Measurements from ENCODE around the gene PIGS. TPM values are rescaled to one million over a fixed set of nuclear protein-coding genes. Genes with fewer than 3 reads are reported as not detected.
A peak's percentile ranks its signal among the peaks of the same experiment; 100 is the strongest.

The PIGS gene
- total and polyA plus RNA-seq, 7 donors, result 16.7 to 44.9 (median 31.6) TPM

DNA sequence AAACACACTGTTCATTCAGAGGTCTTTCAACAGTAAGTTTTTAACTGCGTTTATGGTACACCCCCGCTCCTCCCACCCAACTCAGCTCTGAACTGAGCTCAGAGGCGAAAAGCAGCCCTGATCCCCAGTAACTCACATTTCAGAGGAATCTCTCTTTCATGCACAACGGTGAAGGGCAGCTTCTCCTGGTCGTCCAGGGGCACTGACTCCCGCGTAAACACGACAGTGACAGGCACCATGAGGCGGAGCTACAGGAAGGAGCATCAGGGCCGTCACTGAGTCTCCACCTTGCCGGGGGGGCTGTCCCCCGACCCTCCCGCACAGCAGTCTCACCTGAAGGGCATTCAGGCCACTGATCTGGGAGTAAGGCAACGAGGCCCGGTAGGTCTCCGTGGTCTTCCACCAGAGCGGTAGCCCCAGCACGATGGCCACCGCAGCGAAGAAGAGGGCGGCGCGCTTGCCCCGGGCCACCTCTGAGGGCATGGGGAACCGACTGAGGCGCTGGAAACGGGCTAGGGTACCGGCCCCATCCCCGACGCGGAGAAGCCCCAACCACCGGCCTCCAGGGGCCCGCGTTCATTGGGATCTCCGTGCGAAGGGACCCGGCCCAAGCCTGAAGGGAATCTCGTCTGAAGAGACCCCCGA, 486 bp downstream of the PIGS start:
- no peaks in the 10 kb centered on the region for H3K9me3 ChIP-seq
- H3K4me3 ChIP-seq, result peak overlapping the region; percentile 75
- no peaks in the 10 kb centered on the region for H3K27me3 ChIP-seq (ENCODE audit: insufficient read depth in 3 of 3, low read length in 2 of 3)
- H3K27ac ChIP-seq, result peak overlapping the region; percentile 82
- peaks cover 0 to 28% of the 10 kb centered on the region in 2 donors for H3K36me3 ChIP-seq (ENCODE audit: insufficient read depth in 1 of 2, low read depth in 1 of 2)
- peak; percentile 29 to 59 (median 42) for ATAC-seq
- intact Hi-C loops (cut with DNase I), result no loop called here
- WGBS, 3 donors, result 0 to 1% (median 1%) methylated on average over 25 to 39 of the region's 39 CpGs
- DNase-seq, result no peak
- TF ChIP-seq, protein P1, sequence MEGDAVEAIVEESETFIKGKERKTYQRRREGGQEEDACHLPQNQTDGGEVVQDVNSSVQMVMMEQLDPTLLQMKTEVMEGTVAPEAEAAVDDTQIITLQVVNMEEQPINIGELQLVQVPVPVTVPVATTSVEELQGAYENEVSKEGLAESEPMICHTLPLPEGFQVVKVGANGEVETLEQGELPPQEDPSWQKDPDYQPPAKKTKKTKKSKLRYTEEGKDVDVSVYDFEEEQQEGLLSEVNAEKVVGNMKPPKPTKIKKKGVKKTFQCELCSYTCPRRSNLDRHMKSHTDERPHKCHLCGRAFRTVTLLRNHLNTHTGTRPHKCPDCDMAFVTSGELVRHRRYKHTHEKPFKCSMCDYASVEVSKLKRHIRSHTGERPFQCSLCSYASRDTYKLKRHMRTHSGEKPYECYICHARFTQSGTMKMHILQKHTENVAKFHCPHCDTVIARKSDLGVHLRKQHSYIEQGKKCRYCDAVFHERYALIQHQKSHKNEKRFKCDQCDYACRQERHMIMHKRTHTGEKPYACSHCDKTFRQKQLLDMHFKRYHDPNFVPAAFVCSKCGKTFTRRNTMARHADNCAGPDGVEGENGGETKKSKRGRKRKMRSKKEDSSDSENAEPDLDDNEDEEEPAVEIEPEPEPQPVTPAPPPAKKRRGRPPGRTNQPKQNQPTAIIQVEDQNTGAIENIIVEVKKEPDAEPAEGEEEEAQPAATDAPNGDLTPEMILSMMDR (IDR thresholded peaks at IDR 0.05), result no peak
- H3K4me1 ChIP-seq, result peaks cover 18% of the 10 kb centered on the region

DNA sequence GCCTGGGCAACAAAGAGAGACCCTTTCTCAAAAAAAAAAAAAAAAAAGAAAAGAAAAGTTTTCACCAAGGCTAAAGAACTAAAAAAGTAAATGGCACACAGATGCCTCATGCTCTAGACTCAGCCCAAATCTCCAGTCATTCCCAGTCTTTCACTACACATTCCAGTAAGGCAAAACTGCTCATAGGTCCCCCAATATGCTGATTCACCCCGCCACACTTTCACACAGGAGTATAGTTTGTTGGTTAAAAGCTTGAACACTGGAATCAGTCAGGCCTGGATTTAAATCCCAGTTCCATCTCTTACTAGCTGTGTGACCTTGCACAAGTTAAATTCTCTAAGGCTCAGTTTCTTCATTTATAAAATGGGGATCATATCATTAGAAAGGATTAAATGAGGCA, 1.9 kb downstream of the PIGS start:
- ATAC-seq, result no peak
- TF ChIP-seq, protein P1 (IDR thresholded peaks at IDR 0.05), result no peak
- no peak for DNase-seq
- Histone ChIP-seq H3K4me1 (peaks cover 18% of the 10 kb centered on the region), H3K4me3 (no peak overlapping the region), H3K27ac (no peak overlapping the region), H3K36me3 (ENCODE audit: insufficient read depth in 1 of 2, low read depth in 1 of 2) (peaks cover 0 to 35% of the 10 kb centered on the region in 2 donors), H3K27me3 (ENCODE audit: insufficient read depth in 3 of 3, low read length in 2 of 3) (no peaks in the 10 kb centered on the region), H3K9me3 (no peaks in the 10 kb centered on the region)
- intact Hi-C loops (cut with DNase I), result no loop called here
- 92 to 100% (median 96%) methylated on average over 1 of the region's 1 CpG for WGBS, 3 donors

DNA sequence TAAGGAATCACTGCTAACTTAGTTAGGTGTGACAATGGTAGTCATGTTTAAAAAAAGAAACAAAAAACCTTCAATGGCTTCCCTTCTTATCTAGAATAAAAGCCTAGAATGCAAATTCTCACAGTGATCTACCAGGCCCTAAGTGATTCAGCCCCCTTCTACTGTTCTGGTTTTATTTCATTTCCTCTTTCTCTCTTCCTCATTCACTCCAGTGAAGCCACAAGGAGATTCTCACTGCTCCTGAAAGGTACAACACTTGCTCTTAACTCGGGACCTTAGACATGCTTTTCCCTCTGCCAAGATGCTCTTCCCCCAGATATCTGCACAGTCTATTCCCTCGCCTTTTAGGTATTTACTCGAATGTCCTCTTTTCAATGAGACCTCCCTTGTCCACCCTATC, 3.7 kb downstream of the PIGS start:
- TF ChIP-seq, protein P1 (IDR thresholded peaks at IDR 0.05), result no peak
- H3K4me3 ChIP-seq, result no peak overlapping the region
- H3K36me3 ChIP-seq (ENCODE audit: insufficient read depth in 1 of 2, low read depth in 1 of 2), result peaks cover 2 to 52% of the 10 kb centered on the region in 2 donors
- WGBS, 3 donors, result 84 to 90% (median 85%) methylated on average over 3 of the region's 3 CpGs
- H3K27ac ChIP-seq, result no peak overlapping the region
- intact Hi-C loops (cut with DNase I), result no loop called here
- no peaks in the 10 kb centered on the region for H3K27me3 ChIP-seq (ENCODE audit: insufficient read depth in 3 of 3, low read length in 2 of 3)
- no peak for DNase-seq
- H3K9me3 ChIP-seq, result no peaks in the 10 kb centered on the region
- H3K4me1 ChIP-seq, result peaks cover 18% of the 10 kb centered on the region
- ATAC-seq, result no peak

DNA sequence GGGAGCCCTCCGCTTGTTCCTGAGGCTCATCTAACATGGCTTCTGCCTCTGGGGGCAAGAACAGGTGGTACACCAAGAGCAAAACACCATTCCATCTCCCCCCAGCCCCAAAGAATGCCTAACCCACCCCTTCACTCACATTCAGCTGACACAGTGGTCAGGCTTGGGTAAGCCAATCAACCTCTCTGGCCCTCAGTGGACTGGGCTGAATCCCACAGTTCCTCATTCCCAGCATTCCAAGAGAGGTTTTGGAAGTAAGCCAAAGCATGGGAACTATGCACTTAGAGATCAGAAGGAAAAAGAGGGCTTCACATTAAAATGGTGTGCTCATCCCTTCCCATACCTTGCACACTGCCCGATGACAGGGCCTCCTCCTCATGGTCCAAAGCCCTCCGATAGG, 7.8 kb downstream of the PIGS start:
- Histone ChIP-seq H3K27ac (no peak overlapping the region), H3K4me1 (no peaks in the 10 kb centered on the region), H3K36me3 (ENCODE audit: insufficient read depth in 1 of 2, low read depth in 1 of 2) (peaks cover 2 to 85% of the 10 kb centered on the region in 2 donors), H3K4me3 (no peak overlapping the region), H3K27me3 (ENCODE audit: insufficient read depth in 3 of 3, low read length in 2 of 3) (no peaks in the 10 kb centered on the region), H3K9me3 (no peaks in the 10 kb centered on the region)
- intact Hi-C loops (cut with DNase I), result no loop called here
- ATAC-seq (no peak), DNase-seq (no peak)
- TF ChIP-seq, protein P1 (IDR thresholded peaks at IDR 0.05), result no peak
- WGBS, 3 donors, result 83 to 87% (median 87%) methylated on average over 3 of the region's 3 CpGs

DNA sequence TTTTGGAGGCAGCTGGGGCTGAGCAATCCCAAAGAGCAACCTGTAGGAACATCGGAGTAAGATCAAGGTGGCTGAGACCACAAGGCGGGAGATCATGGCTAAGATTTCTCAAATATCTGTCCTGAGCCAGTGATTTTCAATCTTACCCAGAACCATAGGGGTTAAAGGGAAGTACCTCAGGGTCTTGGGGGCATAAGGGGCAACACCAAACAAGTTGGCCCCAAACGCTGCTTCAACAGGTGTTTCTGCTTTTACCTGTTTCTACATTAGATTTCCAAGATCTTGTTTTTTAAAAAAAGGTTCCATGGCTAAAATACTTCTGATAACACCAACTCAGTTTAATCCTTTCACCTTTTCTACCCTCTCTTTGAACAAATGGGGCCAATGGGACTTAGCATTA, 16.3 kb downstream of the PIGS start:
- no peak for ATAC-seq

More for the DNA sequence above, 16.3 kb downstream of the PIGS start:
- 93 to 96% (median 96%) methylated on average over 3 of the region's 3 CpGs for WGBS, 3 donors
- TF ChIP-seq, protein P1 (IDR thresholded peaks at IDR 0.05), result no peak
- Histone ChIP-seq H3K4me1 (peaks cover 5% of the 10 kb centered on the region), H3K27ac (no peak overlapping the region), H3K9me3 (no peaks in the 10 kb centered on the region), H3K36me3 (ENCODE audit: insufficient read depth in 1 of 2, low read depth in 1 of 2) (peaks cover 0 to 70% of the 10 kb centered on the region in 2 donors), H3K4me3 (no peak overlapping the region), H3K27me3 (ENCODE audit: insufficient read depth in 3 of 3, low read length in 2 of 3) (no peaks in the 10 kb centered on the region)
- no peak for DNase-seq
- intact Hi-C loops (cut with DNase I), result no loop called here

Measured in psoas muscle (tissue), 8 donors.